HG02798 (cell line): Measurements from ENCODE around the gene ENTHD1.
"Not testable (repeated sequence)": the region's sequence is repeated elsewhere in the genome, so short reads cannot be mapped to it uniquely, and the experiment has no call there.

Source experiments
- ATAC-seq: cut with Tn5 transposase; IDR thresholded peaks from one replicate; pipeline ENCODE4 v1.9.1; 2021; ENCODE audit warnings: mild to moderate bottlenecking; ENCODE audit not compliant: unreplicated experiment, poor library complexity

The ENTHD1 gene

DNA sequence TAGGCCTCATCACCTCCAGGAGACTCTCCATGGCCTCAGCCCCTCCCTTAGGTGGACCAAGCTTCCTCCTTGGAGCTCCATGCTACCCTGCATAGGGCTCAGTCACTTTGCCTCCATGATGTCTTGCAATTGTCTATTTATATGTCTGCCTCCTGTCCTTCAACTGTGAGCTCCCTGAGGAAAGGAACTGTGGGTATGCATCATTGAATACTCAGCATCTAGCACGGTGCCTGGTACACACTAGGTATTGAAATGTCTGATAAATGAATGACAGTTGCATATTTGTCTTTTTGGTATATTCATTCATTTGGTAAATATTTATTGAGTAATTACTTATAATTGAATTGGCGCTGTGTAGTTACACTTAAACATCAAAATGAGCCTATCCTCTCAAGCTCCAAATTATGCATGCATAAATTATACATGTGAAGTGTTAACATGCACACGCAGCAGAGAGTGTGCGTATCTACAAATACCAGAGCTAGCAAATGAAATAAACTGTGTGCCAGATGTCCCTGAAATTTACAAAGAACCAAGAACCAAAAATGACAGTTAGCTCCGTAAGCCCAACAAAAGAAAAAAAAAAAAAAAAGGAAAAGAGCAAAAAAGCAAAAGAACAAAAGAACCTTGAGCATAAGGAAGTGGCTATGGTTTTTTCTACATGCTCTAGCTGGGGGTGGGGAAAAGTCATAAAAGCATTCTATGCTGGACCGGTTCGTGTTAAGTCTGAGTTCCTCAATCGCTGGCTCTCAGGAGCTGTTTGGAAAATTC is 32.5 kb upstream of the ENTHD1 start:
- ATAC-seq, result no peak

GRCh38 chr22:39925273-39925672 is 31.7 kb upstream of the ENTHD1 start:
- no peak for ATAC-seq

- ATAC-seq, result no peak
Measured at GRCh38 chr22:39924286-39924685, 30.7 kb upstream of the ENTHD1 start.

DNA sequence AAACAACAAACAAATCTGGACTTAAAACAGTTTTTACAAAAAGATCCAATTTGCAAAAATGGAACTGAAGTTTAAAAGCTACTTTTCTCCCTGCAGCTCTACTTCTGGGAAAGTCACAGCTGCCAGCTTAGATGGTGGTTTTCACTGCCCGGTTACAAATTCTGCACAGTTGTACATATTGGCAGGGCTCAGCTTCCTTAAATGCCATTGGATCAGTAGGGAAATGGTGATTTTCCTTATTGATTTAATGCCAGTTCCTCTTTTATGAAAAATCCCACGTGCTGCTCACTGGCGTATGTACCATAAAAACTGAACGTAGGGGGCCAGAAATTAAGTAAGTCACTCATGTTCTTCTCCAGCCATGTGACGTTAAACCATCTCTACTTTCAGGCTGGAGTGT is 30.1 kb upstream of the ENTHD1 start:
- no peak for ATAC-seq

DNA sequence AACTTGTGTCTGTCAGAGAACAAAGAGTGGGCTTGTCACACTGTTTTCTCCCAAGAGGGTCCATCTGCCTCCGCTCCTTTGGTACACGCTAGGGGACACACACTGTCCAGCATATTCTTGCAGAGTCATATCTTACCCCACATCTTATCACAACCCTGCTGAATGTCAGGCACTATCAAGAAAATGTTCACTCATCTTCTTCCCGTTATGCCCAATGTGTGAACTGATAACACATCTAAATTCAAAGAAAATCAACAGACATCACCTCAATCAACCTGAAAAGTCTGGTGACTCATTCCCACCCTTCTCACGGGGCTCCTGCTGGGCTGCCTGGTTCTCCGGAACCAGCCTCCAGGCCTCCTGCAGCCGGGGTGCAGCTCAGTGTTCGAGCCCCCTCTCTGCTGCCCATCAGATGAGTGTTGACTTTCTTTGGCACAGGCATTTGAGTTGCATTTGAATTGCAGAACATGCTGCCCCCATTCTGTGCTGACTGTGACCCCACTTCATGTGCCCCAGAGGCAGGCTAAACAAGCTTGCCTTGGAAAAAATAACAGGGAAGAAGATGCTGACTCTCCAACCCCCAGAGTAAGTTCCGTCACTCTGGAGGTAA is 26.7 kb upstream of the ENTHD1 start:
- ATAC-seq, result no peak

GRCh38 chr22:39917776-39918495 is 24.4 kb upstream of the ENTHD1 start:
- ATAC-seq, result no peak

DNA sequence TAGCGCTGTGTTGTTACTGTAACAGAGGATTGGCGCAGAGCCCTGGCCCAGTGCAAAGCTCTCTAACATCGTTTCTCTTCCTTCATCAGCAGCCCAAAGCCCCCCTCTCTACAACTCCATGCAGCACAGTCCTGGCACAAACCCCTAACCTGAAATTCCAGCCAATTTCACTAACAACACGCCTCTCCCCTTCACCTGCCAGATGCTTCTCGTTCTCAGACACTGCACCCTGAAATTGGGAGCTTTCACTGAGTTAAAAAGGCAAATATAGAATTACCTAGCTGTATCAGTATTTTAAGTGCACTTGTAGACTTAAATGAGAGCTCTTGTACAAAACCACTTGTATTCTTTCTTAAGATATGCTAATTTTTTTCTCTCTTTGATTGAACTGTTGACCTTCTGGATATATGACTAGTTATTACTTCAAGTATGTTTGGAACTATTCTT is 23.7 kb upstream of the ENTHD1 start:
- no peak for ATAC-seq

DNA sequence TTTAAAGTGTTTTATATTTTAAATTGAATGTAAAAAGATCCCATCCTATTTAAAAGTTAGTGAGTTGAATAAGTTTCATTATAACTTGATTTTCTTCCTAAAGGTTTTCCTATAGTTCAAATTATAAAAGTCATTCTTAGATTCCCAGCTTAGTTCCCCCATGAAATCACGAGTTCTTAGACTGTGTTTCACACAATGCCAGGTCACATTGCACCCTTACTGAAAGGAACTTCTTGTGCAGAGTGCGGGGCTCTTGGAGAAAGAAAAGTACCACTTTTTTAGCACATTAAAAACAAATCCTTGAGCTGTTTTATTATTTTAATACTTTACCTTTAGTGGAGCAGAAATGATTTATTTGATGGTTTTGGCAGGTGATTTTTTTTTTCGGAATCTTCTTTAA is 22.9 kb upstream of the ENTHD1 start:
- ATAC-seq, result no peak

GRCh38 chr22:39915295-39915726 is 21.8 kb upstream of the ENTHD1 start:
- ATAC-seq, result no peak

DNA sequence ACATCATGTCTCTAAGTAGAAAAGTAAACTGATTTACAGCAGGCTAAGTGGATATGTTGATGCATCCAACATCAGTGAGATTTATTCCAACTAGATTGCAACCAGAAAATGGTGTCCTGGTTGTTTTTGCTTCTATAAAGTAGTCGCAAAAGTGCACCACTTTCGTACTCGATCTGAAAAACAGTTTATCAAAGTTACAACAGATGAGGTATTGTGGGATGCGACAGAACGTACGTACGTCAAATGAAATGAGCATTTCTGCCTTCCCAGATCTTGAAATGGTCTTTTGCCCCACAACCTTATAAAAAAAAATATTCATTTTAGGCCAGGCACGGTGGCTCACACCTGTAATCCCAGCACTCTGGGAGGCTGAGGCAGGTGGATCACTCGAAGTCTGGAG is 21.0 kb upstream of the ENTHD1 start:
- no peak for ATAC-seq

DNA sequence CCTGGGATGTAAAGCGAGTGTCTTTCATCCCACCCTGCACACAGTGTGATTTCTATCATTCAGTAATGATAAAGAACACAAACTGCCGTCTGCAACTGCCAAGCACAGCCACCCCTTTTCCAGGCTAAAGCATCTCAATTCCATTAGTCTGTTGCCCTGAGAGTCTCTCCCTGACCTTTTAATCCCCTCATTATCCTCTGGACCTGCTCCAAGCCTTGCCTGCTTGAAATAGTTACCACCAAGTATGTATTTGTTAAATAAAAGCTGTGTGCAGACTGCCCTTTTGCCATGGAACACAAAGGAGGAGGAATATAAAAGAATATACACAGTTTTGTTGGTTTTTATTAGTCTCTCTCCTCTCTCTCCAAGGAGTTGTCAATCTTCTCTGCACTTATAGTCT is 20.3 kb upstream of the ENTHD1 start:
- no peak for ATAC-seq

- no peak for ATAC-seq
Measured at GRCh38 chr22:39913321-39913720, 19.8 kb upstream of the ENTHD1 start.

- no peak for ATAC-seq
Measured at GRCh38 chr22:39910876-39911613, 17.5 kb upstream of the ENTHD1 start.

- ATAC-seq, result no peak
Measured at GRCh38 chr22:39908737-39909136, 15.2 kb upstream of the ENTHD1 start.

DNA sequence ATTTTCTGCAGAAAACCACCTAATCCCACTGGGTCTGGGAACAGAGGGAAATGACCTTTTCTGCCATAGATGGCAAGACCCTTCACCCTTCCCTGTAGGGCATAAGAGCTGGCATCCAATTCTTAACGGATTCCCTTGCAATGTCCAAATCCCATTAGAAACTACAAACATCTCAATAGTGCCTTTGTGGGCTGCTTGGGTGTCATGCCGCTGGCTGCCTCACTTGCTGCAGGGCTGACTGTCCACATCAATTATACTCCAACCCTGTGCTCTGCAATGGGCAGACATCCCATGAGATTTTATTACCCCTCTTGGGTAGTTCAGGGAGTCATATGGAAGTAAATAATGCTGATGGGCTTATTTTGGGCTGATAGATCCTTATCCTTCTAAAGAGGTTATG is 14.6 kb upstream of the ENTHD1 start:
- ATAC-seq, result no peak

GRCh38 chr22:39907605-39908097 is 14.1 kb upstream of the ENTHD1 start:
- ATAC-seq, result no peak

GRCh38 chr22:39907047-39907446 is 13.5 kb upstream of the ENTHD1 start:
- ATAC-seq, result no peak

DNA sequence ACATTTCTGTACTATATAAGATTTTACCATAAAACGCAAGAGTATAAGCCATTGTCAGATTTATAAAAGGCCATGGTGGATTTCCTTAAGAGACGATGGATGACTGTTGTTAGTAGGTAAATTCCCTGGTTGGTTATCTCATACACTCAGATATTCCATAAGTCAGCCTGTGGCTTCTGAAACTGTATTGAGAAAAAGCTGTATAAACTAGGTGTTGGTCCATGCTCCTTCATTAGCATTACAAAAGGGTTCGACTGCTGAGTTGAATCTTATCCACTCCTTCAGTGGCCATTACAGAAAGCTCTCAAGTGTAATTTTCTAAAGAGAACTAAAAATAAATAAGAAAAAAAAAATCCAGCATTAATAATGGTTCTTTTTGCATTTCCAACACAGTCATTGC is 12.6 kb upstream of the ENTHD1 start:
- no peak for ATAC-seq

DNA sequence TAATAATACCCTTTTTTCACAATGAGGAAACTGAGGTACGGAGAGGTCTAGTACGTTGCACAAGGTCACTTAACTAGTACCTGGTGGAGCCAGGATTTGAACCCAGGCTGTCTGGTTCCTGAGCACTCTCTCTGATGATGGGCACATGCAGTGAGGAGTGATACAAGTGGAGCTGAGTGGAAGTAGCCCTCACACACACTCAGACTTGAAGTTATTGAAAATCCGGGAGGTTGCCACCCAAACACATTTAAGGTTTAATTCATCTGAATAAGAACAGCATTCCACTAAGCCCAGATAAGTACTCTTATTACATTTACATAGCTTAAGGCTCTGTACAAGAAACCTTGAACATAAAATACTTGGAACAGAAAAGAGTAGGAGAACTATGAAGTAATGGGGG is 12.1 kb upstream of the ENTHD1 start:
- ATAC-seq, result no peak

- no peak for ATAC-seq
Measured at GRCh38 chr22:39904862-39905261, 11.3 kb upstream of the ENTHD1 start.

DNA sequence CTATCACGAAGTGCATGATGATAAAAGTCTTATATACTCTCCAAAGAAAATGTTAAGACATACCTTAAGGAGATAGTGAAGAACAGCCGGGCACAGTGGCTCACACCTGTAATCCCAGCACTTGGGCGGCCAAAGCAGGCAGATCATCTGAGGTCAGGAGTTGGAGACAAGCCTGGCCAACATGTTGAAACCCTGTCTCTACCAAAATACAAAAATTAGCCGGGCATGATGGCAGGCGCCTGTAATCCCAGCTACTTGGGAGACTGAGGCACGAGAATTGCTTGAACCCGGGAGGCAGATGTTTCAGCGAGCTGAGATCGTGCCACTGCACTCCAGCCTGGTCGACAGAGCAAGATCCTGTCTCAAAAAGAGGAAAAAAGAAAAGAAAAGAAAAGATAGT is 10.5 kb upstream of the ENTHD1 start:
- not testable (repeated sequence) for ATAC-seq
